ENCODE data around the gene KLC3. TPM values are rescaled to one million over a fixed set of nuclear protein-coding genes. Genes with fewer than 3 reads are reported as not detected.

Gene KLC3
- total RNA-seq, 1 donor from 2014 or later = 0.16 TPM

GRCh38 chr19:45376045-45376724 lies 35.6 kb downstream of the KLC3 start:
- DNase-seq = no peak

- no peak for DNase-seq
Measured at GRCh38 chr19:45380107-45380506, 39.6 kb downstream of the KLC3 start.

GRCh38 chr19:45382426-45382825 lies 41.9 kb downstream of the KLC3 start:
- no peak for DNase-seq

DNA sequence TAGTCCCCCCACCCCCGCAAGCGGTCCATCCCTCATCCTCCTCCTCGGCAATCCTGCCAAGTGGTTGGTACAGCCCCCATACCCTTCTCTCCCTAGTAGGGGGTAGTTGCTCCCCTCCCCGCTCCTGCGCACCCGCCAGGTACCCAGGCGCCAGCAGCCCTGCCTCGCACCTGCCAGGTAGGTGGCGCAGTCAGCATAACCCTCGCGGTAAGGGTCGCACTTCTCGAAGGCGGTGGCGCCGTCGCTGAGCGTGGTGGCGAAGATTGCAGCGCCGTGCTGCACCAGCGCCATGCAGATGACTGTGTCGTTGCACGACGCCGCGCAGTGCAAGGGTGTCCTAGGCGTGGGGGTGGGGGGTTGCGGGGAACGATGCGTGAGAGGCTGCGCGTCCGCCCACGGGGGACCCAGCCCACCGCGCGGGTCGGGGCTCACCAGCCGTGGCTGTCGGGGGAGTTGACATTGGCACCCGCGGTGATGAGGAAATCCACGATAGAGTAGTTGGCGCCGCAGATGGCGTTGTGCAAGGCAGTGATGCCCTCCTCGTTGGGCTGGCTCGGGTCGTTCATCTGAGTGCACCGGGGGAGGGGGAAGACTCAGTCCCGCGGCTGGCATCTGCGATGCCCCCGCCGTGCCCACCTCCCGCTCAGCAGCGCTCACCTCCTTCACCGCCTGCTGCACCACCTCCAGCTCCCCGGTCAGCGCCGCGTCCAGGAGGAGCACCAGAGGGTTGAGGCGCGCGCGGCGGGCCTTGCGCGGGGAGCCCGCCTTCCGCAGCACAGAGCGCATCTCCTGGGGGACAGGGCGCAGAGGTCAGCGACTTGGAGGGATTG lies 45.1 kb downstream of the KLC3 start:
- no peak for DNase-seq

DNA sequence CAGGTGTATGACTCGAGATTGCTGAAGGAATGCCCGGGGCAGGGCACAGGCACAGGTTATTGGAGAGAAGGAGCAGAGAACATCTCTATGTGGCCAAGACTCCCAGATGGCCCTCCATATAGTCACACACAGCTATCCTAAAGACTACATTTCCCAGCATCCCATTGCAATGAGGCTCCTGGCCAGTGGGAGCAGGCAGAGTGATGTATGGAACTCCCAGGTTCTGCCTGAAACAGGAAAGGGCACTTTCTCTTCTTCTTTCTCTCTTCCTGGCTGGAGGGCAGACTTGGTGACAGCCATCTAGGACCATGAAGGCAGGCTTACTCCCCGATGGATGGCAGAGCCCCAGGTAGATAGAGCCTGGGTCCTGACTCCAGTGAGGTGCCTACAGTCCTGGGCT lies 50.8 kb downstream of the KLC3 start:
- DNase-seq = no peak

GRCh38 chr19:45391871-45392665 lies 51.5 kb downstream of the KLC3 start:
- DNase-seq = no peak

DNA sequence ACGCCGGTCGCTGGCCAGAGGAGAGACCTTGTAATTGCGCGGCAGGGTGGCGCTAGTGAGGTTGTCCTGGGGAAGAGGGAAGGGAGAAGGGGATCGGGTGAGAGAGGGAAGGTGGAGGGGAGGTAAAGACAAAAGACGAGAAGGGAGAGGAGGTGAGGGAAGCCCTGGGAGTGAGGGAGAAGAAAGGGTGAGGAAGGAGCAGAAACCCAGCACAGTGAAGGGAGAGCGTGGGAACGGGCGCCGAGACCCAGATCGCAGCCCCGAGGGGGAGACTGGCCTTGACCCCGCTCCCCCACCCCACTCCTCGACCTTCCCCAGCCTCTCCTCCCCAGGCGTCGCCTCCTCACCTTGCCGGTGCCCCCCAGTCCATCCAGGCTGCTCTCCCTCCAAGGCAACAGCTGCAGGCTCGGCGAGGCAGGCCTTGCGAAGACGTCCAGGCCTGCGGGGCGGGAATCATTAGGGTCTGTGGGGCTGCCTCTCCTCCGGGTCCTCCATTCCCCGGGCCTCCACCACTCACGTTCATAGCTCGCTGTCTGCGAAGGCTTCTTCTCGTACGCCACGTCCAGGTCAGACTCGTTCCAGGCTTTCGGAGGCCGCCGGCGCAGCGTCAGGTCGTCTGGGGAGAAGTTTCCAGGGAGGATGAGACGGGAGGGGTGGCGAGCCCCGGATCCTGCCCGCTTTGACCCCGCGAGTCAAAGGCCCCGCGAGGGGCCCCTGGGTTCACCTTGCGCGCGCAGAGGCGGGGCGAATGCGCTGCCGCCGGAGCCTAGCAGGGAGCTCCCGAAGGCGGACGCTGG lies 55.5 kb downstream of the KLC3 start:
- DNase-seq = no peak

- no peak for DNase-seq
Measured at GRCh38 chr19:45400192-45400591, 59.6 kb downstream of the KLC3 start.

Other genes starting within 250 kb of the KLC3 start
- 20.6 TPM for gene PPP1R37, start 247.6 kb upstream of the KLC3 start, total RNA-seq
- gene NKPD1, start 179.8 kb upstream of the KLC3 start, total RNA-seq = 0.47 TPM
- 2.2 TPM for gene TRAPPC6A, start 162.5 kb upstream of the KLC3 start, total RNA-seq
- 3.1 TPM for gene BLOC1S3, start 162.0 kb upstream of the KLC3 start, total RNA-seq
- gene EXOC3L2, start 95.3 kb upstream of the KLC3 start, total RNA-seq = not detected
- gene MARK4, start 89.5 kb upstream of the KLC3 start, total RNA-seq = 19.2 TPM
- 1.2 TPM for gene CKM, start 17.9 kb upstream of the KLC3 start, total RNA-seq
- gene ERCC2, start 29.8 kb downstream of the KLC3 start, total RNA-seq = 10.9 TPM
- gene PPP1R13L, start 64.3 kb downstream of the KLC3 start, total RNA-seq = not detected
- 5.3 TPM for gene POLR1G, start 65.9 kb downstream of the KLC3 start, total RNA-seq
- 51.2 TPM for gene ERCC1, start 83.2 kb downstream of the KLC3 start, total RNA-seq
- gene FOSB, start 127.2 kb downstream of the KLC3 start, total RNA-seq = 2.2 TPM
- 56.8 TPM for gene RTN2, start 156.3 kb downstream of the KLC3 start, total RNA-seq
- 0.47 TPM for gene PPM1N, start 157.7 kb downstream of the KLC3 start, total RNA-seq
- gene VASP, start 166.7 kb downstream of the KLC3 start, total RNA-seq = 8.4 TPM
- 2.0 TPM for gene OPA3, start 244.1 kb downstream of the KLC3 start, total RNA-seq

Measured in occipital lobe (tissue), 2 donors.